Esophagus mucosa (tissue), 1 donor: ENCODE data around the gene METTL21A. TPM values are rescaled to one million over a fixed set of nuclear protein-coding genes. Genes with fewer than 3 reads are reported as not detected.

Experiments
- ATAC-seq: fragments of 200-7000 bp; cut with Tn5 transposase; one replicate; pipeline ENCODE4 v1.9.1; 2020
- total RNA-seq: library from RNA; stranded (reverse); gene quantifications from one replicate; pipeline ENCODE4 v1.2.4, GENCODE V29; 2023
- donor health status: DM: yes; HTN: yes; CAD: no.

METTL21A gene
- total RNA-seq, 1 donor from 2014 or later: 4.9 TPM

GRCh38 chr2:207621501-207622039 is 3.6 kb downstream of the METTL21A start:
- no peak for ATAC-seq

DNA sequence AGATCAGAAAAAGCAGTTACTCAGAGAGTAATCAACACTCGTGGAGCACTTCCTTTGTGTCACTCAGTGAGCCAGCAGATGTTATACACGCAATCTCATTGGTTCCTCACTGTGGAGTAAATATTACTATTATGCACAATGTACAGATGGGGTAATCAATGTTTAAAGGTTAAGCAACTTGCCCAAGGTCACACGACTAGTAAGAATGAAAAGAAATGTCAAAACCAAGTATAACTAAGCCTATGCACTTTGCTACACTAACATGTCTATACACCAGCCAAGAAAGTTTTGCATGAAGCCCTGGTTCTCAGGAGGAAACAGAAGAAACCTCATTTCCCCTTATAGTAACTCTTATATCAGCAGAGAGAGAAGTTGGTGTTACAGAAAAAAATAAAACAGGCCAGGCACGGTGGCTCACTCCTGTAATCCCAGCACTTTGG is 5.4 kb downstream of the METTL21A start:
- no peak for ATAC-seq

- ATAC-seq: peak; percentile 47
These were observed 8.1 kb downstream of the METTL21A start for GRCh38 chr2:207617011-207617671.

- peak; percentile 15 for ATAC-seq
These were observed 9.0 kb downstream of the METTL21A start for GRCh38 chr2:207616185-207616584.

- no peak for ATAC-seq
These were observed 10.4 kb downstream of the METTL21A start for GRCh38 chr2:207614824-207615223.

DNA sequence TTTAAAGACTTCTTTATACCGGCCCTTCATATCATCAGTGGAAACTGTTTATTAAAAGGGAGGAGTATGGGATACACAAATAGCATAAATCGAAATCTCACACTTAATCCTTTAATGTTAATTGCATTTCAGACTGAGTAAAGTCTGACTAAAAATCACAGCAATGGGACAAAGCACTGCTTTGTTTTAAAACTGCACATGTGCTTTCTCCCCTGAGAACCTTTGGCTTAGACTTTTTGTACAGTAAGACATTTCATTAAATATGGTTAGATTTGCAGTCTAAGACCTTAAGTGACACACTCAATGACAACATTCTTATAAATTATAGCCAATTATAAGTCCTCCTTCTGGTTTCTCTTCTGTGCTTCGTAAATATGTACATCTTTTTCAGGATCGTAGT is 12.5 kb downstream of the METTL21A start:
- no peak for ATAC-seq

GRCh38 chr2:207606829-207607228 is 18.4 kb downstream of the METTL21A start:
- no peak for ATAC-seq

DNA sequence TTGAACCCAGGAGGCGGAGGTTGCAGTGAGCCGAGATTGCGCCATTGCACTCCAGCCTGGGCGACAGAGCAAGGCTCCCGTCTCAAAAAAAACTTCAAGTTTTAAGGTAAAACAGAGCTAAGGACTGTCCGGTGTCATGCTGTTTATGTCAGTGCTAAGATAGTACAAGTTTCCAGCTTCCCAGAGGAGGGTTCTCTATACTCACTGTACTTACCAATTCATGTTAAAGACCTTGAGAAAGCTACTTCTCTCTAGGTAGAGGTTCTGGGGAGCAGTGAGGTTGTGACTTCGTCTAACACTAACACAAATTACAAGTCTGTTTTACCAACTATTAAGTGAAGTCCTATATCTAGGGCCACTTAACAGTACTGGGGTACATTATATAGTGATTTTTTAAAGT is 18.8 kb downstream of the METTL21A start:
- no peak for ATAC-seq

GRCh38 chr2:207603486-207603885 is 21.7 kb downstream of the METTL21A start:
- no peak for ATAC-seq

GRCh38 chr2:207601774-207602173 is 23.4 kb downstream of the METTL21A start:
- no peak for ATAC-seq

GRCh38 chr2:207600231-207600630 is 25.0 kb downstream of the METTL21A start:
- ATAC-seq: no peak

DNA sequence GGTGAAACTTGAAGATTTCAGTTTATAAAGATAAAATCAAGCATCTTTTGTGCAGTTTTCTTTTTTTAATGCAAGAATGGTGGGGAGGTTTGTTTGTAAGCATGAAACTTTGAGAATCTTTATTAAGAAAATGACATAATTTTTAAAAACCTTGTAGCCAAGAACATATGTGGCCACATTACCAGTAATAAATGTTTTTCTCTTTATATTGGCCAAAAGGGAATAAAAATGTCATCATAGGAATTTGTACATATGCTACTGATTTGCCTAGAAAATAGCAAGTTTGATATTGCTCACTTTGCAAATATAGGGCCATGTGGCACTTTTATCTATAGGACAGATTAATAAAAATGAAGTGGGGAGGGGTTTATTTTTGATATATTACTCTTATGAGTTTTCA is 25.6 kb downstream of the METTL21A start:
- no peak for ATAC-seq

DNA sequence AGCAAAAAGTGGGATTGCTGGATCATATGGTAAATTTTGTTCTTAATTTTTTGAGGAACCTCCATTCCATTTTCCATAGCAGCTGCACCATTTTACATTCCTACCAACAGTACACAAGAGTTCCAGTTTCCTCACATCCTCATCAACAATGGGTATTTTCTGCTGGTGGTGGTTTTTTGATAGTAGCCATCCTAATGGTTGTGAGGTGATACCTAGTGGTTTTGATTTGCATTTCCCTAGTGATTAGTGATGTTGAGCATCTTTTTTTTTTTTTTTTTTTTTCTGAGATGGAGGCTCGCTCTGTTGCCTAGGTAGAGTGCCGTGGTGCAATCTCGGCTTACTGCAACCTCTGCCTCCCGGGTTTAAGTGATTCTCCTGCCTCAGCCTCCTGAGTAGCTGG is 30.5 kb downstream of the METTL21A start:
- ATAC-seq: no peak

DNA sequence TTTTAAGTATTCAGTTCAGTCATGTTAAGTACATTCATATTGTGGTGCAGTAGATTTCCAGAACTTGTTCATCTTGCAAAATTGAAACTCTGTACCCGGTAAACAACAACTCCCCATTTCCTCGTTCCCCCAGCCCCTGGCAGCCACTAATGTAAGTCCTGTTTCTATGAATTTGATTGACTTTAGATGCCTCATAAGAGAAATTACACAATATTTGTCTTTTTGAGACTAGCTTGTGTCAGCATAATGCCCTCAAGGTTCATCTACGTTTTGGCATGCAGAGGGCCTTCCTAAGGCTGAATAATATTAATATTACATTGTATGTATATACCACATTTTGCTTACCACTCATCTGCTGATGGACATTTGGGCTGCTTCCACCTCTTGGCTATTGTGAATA is 30.9 kb downstream of the METTL21A start:
- peak; percentile 26 for ATAC-seq

- ATAC-seq: no peak
These were observed 31.9 kb downstream of the METTL21A start for GRCh38 chr2:207593277-207593676.

GRCh38 chr2:207589143-207589542 is 36.1 kb downstream of the METTL21A start:
- no peak for ATAC-seq

GRCh38 chr2:207587305-207587704 is 37.9 kb downstream of the METTL21A start:
- ATAC-seq: no peak

DNA sequence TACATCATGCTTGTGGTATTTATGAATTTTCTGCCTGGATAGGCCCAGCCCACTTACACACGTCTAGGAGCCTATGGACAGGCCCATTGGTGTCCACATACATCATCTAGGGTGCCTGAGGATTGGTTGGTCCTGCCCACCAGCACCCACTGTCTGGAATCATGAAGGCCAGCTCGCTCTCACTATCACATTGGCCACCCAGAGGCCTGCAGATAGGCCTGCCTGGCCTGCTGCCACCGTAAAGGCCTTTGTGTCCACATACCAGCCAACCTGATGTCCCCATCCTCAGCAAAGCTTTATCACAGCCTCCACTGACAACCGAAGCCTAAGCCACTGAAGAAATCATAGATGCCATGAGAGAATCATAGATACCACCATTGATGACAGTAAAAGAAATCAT is 40.2 kb downstream of the METTL21A start:
- ATAC-seq: no peak

DNA sequence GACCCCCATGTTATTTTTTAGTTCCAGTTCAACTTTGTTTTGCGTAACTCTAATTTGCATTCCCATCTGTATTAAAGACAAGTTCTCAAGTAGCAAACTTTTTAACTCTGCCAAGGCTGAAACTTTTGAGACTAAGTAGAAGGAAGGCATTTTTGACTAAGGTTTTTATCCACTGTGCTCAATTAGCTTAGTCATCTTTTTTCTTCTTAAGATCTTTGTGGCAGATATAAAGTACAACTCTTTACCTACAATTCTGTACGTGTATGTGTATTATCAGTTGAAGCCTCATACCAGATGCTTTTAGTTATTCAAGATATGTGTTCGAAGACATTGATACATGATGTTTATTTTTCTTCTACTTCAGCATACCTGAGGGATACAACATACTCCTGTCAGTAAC is 53.8 kb downstream of the METTL21A start:
- no peak for ATAC-seq

DNA sequence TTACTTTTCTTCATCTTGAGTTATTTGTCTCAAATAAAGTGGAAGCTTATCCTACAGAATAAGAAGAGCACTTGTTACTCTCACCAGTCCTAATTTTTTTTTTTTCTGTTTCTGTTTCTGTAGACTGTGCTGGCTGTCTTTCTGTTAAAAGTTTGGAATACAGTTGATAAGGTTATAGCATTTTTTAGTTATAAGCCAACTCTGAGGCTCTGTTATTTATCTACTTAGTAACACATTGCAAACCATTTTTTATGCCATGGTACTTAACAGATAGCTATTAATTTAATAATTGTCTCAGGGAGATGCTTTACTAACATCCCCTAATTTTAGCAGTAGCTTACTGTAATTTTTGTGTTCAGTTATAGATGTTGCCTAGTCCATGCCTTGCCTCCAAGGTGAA is 57.5 kb downstream of the METTL21A start:
- ATAC-seq: no peak

- no peak for ATAC-seq
These were observed 59.3 kb downstream of the METTL21A start for GRCh38 chr2:207565736-207566500.
